Measurements from ENCODE around the gene MYCT1.
"Not testable (repeated sequence)": the region's sequence is repeated elsewhere in the genome, so short reads cannot be mapped to it uniquely, and the experiment has no call there.

The MYCT1 gene

DNA sequence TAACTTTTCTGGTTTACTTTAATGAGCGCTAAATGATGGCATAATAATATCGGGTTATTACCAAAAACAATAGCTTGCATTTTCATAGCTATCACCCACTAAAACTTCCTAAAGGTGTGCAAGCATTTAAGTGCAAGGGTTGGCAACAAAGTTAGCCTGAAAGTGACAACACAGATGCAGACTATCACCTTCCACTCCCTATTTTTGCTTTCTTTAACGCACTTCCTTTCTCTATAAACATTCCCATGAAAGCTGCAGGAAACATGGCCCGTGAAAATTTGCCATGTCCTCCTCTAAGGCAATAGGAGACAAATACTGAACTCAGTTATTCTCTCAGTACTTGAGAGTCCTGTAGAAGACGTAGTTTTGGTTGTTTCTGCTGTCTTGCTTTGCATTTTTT is 2.7 kb downstream of the MYCT1 start:
- Histone ChIP-seq H3K27ac (replicated peaks) (no peak overlapping the region), H3K4me3 (replicated peaks; ENCODE audit: insufficient read depth, low read length) (no peak overlapping the region), H3K27me3 (ENCODE audit: insufficient read depth, poor library complexity, severe bottlenecking) (no peaks in the 10 kb centered on the region)
- DNase-seq (ENCODE audit: low read depth in 1 of 2, low spot score in 1 of 2), result no peak
- TF ChIP-seq POLR2AphosphoS5 (IDR thresholded peaks at IDR 0.05; ENCODE audit: low read depth), result no peak
- TF ChIP-seq GABPA (IDR thresholded peaks at IDR 0.05; ENCODE audit: low read depth), result no peak
- TF ChIP-seq, protein P1, sequence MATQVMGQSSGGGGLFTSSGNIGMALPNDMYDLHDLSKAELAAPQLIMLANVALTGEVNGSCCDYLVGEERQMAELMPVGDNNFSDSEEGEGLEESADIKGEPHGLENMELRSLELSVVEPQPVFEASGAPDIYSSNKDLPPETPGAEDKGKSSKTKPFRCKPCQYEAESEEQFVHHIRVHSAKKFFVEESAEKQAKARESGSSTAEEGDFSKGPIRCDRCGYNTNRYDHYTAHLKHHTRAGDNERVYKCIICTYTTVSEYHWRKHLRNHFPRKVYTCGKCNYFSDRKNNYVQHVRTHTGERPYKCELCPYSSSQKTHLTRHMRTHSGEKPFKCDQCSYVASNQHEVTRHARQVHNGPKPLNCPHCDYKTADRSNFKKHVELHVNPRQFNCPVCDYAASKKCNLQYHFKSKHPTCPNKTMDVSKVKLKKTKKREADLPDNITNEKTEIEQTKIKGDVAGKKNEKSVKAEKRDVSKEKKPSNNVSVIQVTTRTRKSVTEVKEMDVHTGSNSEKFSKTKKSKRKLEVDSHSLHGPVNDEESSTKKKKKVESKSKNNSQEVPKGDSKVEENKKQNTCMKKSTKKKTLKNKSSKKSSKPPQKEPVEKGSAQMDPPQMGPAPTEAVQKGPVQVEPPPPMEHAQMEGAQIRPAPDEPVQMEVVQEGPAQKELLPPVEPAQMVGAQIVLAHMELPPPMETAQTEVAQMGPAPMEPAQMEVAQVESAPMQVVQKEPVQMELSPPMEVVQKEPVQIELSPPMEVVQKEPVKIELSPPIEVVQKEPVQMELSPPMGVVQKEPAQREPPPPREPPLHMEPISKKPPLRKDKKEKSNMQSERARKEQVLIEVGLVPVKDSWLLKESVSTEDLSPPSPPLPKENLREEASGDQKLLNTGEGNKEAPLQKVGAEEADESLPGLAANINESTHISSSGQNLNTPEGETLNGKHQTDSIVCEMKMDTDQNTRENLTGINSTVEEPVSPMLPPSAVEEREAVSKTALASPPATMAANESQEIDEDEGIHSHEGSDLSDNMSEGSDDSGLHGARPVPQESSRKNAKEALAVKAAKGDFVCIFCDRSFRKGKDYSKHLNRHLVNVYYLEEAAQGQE (IDR thresholded peaks at IDR 0.05; ENCODE audit: insufficient replicate concordance, low read depth), result no peak
- no peak for TF ChIP-seq SPI1 (IDR thresholded peaks at IDR 0.05; ENCODE audit: borderline replicate concordance, low read depth)
- TF ChIP-seq CTCF (IDR thresholded peaks at IDR 0.05; ENCODE audit: insufficient read depth, low read length), result no peak

DNA sequence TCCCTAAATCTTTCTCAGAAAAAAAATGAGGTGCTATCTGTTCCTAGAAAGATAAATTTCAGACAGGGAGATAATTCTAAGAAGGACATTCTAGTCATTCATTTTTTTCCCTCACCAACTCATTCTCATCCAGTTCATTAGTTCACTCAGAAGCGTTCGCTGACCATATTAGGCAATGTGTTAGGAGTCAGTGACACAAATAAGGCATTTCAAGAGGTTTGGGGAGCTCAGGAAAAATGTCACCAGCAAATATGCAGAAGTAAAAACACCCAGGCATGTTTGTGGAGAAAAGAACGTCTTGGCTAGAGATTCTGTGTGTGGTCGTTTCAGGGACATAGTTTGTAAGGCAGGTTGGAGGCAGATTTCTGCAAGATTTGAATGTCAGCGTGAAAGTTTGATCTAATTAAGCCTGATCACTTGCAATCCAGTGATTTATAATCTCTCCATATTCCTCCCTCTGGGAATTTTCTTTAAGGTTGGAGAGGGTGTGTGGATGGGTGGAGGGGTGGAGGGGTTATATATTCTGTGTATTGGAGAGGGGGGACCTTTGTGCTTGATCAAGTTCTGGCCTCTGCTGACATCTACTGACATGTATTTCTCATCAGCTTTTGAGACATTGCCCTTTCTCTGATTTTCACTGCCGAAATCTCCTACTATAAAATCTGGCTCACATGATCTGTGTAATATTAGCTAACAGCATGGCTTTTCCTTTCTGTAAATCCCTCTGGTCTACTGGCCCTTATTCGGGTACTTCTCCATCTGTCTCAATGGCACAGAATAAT is 3.6 kb downstream of the MYCT1 start:
- no peak for DNase-seq (ENCODE audit: low read depth in 1 of 2, low spot score in 1 of 2)
- Histone ChIP-seq H3K4me3 (replicated peaks; ENCODE audit: insufficient read depth, low read length) (no peak overlapping the region), H3K27me3 (ENCODE audit: insufficient read depth, poor library complexity, severe bottlenecking) (no peaks in the 10 kb centered on the region), H3K27ac (replicated peaks) (no peak overlapping the region)
- TF ChIP-seq, protein P1 (IDR thresholded peaks at IDR 0.05; ENCODE audit: insufficient replicate concordance, low read depth), result no peak
- no peak for TF ChIP-seq POLR2AphosphoS5 (IDR thresholded peaks at IDR 0.05; ENCODE audit: low read depth)
- TF ChIP-seq GABPA (IDR thresholded peaks at IDR 0.05; ENCODE audit: low read depth), result no peak
- TF ChIP-seq SPI1 (IDR thresholded peaks at IDR 0.05; ENCODE audit: borderline replicate concordance, low read depth), result no peak
- TF ChIP-seq CTCF (IDR thresholded peaks at IDR 0.05; ENCODE audit: insufficient read depth, low read length), result no peak

- no peak for DNase-seq (ENCODE audit: low read depth in 1 of 2, low spot score in 1 of 2)
- H3K27ac ChIP-seq (replicated peaks), result no peak overlapping the region
- TF ChIP-seq GABPA (IDR thresholded peaks at IDR 0.05; ENCODE audit: low read depth) (no peak), SPI1 (IDR thresholded peaks at IDR 0.05; ENCODE audit: borderline replicate concordance, low read depth) (no peak), CTCF (IDR thresholded peaks at IDR 0.05; ENCODE audit: insufficient read depth, low read length) (no peak), POLR2AphosphoS5 (IDR thresholded peaks at IDR 0.05; ENCODE audit: low read depth) (no peak)
- TF ChIP-seq, protein P1 (IDR thresholded peaks at IDR 0.05; ENCODE audit: insufficient replicate concordance, low read depth), result no peak
Measured at GRCh38 chr6:152701863-152702401, 4.2 kb downstream of the MYCT1 start.

DNA sequence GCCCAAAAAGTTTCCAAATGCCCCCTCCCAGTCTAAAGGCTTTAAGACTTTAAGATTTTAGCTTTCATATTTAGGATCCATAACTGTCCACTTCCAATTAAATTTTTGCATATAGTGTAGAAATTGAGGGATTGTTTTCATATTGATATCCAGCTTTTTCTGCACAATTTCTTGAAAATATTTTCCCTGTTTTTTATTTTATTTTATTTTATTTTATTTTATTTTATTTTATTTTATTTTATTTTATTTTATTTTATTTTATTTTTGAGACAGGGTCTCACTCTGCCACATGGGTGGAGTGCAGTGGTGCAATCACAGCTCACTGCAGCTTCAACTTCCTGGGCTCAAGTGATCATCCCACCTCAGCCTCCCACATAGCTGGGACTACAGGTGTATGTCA is 6.1 kb downstream of the MYCT1 start:
- H3K27ac ChIP-seq (replicated peaks); H3K27me3 ChIP-seq (ENCODE audit: insufficient read depth, poor library complexity, severe bottlenecking); DNase-seq (ENCODE audit: low read depth in 1 of 2, low spot score in 1 of 2); H3K4me3 ChIP-seq (replicated peaks; ENCODE audit: insufficient read depth, low read length): not testable (repeated sequence)

More at GRCh38 chr6:152701863-152702401, 4.2 kb downstream of the MYCT1 start:
- Histone ChIP-seq H3K4me3 (replicated peaks; ENCODE audit: insufficient read depth, low read length) (no peak overlapping the region), H3K27me3 (ENCODE audit: insufficient read depth, poor library complexity, severe bottlenecking) (no peaks in the 10 kb centered on the region)
